H1 (cell line): ENCODE results near the gene SART1. TPM values are rescaled to one million over a fixed set of nuclear protein-coding genes. Genes with fewer than 3 reads are reported as not detected.

Experiments used
- JUND ChIP-seq: IDR thresholded peaks from 2 replicates; pipeline ENCODE4 v1.6.1; 2011; ENCODE audit warnings: mild to moderate bottlenecking, improper control_type of control experiment, low read length
- NRF1 ChIP-seq: IDR thresholded peaks from 2 replicates; pipeline ENCODE4 v1.6.1; 2011; ENCODE audit warnings: mild to moderate bottlenecking, low read depth, low read length, improper control_type of control experiment
- POLR2AphosphoS5 ChIP-seq: IDR thresholded peaks from 2 replicates; pipeline ENCODE4 v1.6.1; 2011; ENCODE audit warnings: low read depth, low read length
- POU5F1 ChIP-seq: IDR thresholded peaks from 2 replicates; pipeline ENCODE4 v1.6.1; 2011; ENCODE audit warnings: low read depth, mild to moderate bottlenecking, low read length, moderate library complexity
- SIN3A ChIP-seq, 2 experiments: IDR thresholded peaks in 1 of 2; conservative IDR thresholded peaks in 1 of 2; 2 replicates each; pipeline ENCODE4 v1.6.1; 2011 to 2012; ENCODE audit warnings: low read length in 2 of 2, improper control_type of control experiment in 1 of 2, low read depth in 1 of 2, mild to moderate bottlenecking in 1 of 2
- ZNF274 ChIP-seq: IDR thresholded peaks from 2 replicates; pipeline ENCODE4 v1.7.0; 2012; ENCODE audit warnings: low read length, borderline replicate concordance; ENCODE audit errors: extremely low read depth
- polyA plus RNA-seq, 7 experiments: library from polyadenylated mRNA; depleted of rRNA in 3 of 7; stranded (reverse) in 5 of 7; unstranded in 2 of 7; fragments of >200 nt in 5 of 7; fragments of 200-250 nt in 2 of 7; gene quantifications; 1 replicate in 5 of 7; 2 replicates in 1 of 7; 4 replicates in 1 of 7; pipeline versions ENCODE4 v1.2.1 to v1.2.3, GENCODE V29; 2011 to 2013; ENCODE audit warnings: missing spikeins in 2 of 7, mixed read lengths in 2 of 7
- total RNA-seq: library from RNA; stranded (reverse); fragmentation: NEBNext Ultra II Directional; extraction: Animal tissue kit (Norgen Biotek cat#: 25700); gene quantifications from 2 replicates; pipeline ENCODE4 v1.2.1, GENCODE V29; 2021
- TF ChIP-seq, protein P1 (sequence below): IDR thresholded peaks from 2 replicates; pipeline ENCODE4 v1.6.1; 2011; ENCODE audit warnings: low read depth, mild to moderate bottlenecking, low read length; ENCODE audit not compliant: insufficient read depth

Gene SART1
- total and polyA plus RNA-seq, 2 of the 8 experiments (the other 6 are each of a cell fraction or from before 2014, with no cell fraction given) = 9.7 to 46.1 TPM

DNA sequence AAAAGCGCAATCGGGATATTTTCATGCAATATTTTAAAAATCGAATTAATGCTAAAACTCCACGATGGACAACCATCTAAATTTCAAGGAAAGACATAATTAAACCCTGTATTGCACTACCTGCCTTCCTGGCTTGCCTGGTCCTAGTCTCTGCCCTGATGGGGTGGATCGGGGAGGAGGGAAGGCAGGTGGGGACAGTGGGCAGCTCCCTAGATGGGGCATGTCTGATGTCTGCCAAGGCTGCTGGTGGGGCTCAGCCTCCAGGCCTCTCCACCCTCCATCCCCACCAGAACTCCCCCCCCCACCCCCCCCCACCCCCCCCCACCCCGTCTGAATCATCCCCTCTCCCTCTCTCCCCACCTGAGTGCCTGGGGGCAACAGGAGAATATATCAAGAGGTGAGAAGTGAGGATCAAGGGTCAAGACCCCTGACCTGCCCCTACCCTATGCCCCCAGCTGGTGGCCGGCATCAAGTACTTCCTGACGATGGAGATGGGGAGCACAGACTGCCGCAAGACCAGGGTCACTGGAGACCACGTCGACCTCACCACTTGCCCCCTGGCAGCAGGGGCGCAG lies 50.9 kb downstream of the SART1 start (continued):
- TF ChIP-seq POLR2AphosphoS5 (no peak), NRF1 (no peak), SIN3A (conservative IDR thresholded peaks at IDR 0.05 in 1 of 2, IDR thresholded peaks at IDR 0.05 in 1 of 2; ENCODE audit: low read depth in 1 of 2, low read length in 2 of 2) (no peak), POU5F1 (no peak), ZNF274 (no peak), JUND (no peak)
- TF ChIP-seq, protein P1, sequence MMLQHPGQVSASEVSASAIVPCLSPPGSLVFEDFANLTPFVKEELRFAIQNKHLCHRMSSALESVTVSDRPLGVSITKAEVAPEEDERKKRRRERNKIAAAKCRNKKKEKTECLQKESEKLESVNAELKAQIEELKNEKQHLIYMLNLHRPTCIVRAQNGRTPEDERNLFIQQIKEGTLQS = no peak
